ENCODE data around the gene MACROD2.
A peak's percentile ranks its signal among the peaks of the same experiment; 100 is the strongest.

MACROD2 gene

DNA sequence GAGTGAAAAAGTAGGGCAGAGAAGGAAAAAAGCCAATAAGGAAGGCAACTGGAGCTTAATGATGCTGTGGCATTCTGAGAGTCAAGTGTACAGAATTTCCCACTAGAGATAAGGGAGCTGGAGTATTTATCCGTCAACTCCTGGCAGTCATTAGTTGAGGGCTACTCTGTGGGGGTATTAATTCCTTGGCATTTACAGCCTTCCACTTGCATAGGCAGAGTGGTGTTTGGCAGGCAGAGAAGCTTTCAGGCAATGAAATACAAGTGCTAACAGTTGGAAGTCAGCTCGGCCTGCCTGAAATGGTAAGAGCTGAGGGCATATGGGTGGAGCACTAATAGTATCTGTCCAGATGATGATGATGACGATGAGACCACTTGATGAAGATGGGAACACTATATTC lies 549.4 kb downstream of the MACROD2 start:
- DNase-seq, result no peak

- no peak for DNase-seq
Measured at GRCh38 chr20:14550655-14551054, 555.3 kb downstream of the MACROD2 start.

DNA sequence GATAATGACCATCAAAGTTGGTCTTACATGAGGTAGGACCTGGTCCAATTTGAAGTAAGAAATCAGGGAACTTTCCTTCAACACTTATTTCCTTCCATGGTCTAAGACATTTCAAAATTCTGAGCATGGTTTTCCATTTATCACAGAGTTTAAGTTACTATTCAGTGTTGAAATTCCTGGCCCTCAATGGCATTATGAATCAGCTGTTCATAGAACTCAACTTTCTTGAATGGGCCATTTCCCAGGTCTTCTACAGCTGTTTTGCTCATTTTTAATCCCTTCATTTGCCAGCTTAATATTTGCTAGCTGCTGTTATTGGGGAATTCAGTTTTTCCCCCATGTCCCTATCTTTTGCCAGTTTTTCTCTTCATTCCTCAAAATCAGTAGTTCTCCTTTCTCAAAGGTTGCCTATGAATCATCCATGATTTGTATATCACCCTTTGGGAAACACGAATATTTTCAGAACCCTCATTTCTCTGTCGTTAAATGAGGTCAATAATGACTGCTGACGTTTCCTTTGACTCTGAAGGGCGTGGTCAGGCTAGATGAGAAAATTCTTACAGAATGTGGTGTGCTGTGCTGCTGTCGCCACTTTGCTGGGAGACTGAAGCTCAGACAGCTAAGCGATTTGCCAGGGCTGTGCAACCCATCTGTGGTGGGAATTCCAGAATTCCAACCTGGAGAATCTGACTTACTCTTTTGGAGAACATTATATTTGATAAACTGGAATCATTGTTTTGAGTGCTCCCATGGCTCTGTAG lies 558.6 kb downstream of the MACROD2 start:
- peak; percentile 44 for DNase-seq

GRCh38 chr20:14555676-14556075 lies 560.4 kb downstream of the MACROD2 start:
- no peak for DNase-seq

GRCh38 chr20:14556206-14556605 lies 560.9 kb downstream of the MACROD2 start:
- no peak for DNase-seq

DNA sequence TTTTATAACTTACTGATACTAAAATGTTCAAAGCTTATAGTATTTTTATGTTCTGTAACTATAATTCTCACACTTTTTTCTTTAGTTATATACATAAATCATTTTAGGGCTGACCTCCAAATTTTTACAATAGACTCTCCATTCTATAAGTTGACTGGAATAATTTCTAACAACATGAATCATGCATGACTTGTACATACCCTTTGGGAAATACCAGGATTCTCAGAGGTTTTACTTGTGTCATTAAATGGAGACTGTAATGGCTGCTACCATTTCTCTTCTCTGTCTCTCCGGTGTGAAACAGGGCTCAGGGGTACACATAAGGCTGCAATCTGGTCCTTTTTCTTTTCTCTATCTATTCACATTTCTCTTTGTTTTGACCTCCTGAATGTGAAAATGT lies 564.3 kb downstream of the MACROD2 start:
- peak; percentile 47 for DNase-seq

DNA sequence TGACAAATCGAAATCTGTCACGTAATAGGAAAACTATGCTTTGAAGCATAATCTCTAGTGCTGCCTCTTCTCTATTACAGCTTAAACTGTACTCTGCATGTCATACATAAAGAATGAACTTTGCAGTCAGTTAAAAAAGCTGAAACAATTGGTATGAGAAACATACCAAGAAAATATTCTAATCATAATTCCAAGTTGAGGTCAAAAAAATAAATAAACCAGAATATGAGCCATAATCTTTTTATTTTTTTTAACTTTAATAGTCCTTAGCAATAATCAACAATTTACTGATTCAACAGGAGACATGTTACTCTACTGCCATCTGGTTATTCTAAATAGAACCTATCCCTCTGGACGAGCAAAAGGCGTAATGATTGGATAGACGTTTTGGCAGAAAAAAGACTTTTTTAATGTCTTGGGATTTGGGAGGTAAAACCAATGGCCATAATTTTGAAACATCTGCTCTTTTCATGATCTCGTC lies 566.5 kb downstream of the MACROD2 start:
- DNase-seq, result peak; percentile 82

DNA sequence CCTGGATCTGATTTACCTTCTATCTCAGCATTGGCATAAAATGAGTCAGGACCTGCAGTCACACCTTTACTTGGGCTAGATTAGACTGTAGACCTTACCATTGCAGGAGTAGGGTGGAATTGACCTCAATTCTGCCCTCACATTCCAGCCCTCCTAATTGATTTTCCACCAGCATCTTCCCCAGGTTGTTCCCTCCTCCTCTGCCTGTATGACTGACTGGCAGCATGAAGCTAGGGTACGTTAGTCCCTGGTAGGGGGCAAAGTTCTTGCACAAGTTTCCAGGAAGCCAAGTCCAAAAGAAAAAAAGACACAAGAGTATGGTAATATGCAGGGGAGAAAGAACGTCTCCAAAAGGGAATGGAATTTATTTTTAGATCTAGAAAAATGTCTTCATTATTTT lies 567.7 kb downstream of the MACROD2 start:
- no peak for DNase-seq

DNA sequence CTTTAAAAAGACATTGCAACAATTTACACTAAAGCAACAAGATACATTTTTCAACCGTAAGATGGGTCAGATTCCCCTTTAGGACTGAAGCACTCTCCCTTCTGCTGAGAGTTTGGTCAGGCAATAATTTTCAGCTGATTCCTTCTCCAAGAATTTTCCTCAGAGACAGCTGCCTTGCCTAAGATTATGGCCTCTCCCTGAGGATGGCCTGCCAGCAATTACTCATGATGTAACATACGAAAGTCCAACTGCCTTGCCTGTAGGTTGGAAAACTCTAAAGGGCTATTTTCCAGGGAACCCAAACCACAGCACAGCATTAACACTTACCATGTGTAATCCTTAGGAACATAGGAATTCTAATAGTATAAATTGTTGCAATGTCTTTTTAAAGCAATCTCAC lies 571.2 kb downstream of the MACROD2 start:
- peak; percentile 63 for DNase-seq

DNA sequence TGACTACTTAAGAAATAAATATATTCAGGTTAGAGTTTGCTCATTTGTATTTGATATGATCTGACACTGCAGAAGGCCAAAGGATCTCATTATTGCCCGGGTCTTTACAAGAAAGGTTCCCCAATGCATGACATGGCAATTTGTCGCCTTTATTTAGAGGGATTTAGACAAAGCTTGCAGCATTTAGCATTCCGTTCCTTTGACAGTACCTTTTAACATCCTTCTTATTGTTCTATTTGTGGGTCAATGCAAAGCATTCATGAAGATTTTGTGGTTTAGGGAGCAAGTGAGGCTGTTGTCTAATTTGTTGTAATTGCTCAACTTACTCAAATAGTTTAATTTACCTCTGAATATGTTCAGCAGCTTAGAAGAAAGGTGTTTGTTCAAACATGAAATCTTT lies 572.9 kb downstream of the MACROD2 start:
- DNase-seq, result peak; percentile 5

GRCh38 chr20:14568701-14569100 lies 573.4 kb downstream of the MACROD2 start:
- DNase-seq, result no peak

GRCh38 chr20:14569641-14570040 lies 574.3 kb downstream of the MACROD2 start:
- peak; percentile 9 for DNase-seq

- no peak for DNase-seq
Measured at GRCh38 chr20:14570811-14571210, 575.5 kb downstream of the MACROD2 start.

GRCh38 chr20:14573676-14574075 lies 578.4 kb downstream of the MACROD2 start:
- DNase-seq, result no peak

DNA sequence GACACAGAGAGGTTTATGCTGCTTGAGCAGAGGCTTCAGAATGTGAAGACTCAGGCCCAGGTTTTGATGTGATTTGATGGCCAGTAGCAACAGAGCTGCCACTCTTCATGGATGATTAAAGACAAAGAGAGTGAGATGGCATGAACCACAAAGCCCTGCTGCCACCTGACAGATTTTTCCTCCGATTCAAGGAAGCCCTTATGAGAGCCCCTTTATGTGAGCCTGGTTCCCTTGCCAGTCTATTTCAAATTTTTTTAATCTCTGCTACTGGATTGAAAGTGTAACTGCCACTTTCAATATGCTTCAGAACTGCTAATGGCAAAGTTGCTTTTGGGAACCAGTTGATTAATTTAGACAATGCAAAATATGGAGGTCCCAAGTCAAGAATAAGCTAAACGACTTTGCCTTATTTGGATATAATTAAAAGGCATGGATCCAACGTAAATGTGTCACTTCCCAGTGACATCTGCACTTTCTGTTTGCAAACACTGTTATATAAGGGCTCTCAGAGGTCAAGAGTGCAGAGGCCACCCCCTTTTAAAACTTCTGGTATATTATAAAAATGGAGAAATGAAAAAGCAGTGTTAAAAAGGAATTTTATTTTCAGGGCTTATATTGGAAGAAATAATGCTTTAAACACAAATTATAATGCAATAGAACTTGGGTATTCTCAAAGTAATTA lies 581.0 kb downstream of the MACROD2 start:
- DNase-seq, result no peak

DNA sequence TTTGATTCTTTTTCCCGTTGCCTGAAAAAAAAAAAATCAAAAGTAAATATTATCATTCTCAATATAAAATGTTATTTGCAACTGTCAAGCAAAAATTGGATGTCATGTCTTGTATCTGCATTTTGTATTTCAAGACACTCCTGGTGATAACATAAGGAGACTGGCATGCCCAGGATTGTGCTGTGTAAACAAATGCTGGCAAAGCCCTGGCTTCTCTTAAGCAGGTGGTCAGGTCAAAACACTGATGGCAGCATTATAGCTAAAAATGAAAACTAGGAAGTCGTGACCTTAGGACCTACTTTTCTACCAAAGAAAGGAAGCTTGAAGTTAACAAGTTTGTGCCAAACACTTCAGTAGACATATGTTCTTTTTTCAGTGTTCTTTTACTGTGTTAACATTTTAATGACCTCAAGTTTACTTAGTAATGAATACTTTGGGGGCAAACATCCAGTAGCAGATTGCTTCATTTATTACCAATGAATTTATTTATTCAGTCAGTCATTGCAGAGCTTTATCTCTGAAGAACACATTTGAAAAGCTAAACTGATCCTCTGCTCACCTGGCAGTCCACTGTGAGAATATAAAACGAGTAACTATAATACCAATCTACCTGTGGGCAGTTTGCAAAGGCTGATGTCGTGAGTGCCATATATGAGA lies 585.2 kb downstream of the MACROD2 start:
- no peak for DNase-seq

- no peak for DNase-seq
Measured at GRCh38 chr20:14581731-14582130, 586.4 kb downstream of the MACROD2 start.

DNA sequence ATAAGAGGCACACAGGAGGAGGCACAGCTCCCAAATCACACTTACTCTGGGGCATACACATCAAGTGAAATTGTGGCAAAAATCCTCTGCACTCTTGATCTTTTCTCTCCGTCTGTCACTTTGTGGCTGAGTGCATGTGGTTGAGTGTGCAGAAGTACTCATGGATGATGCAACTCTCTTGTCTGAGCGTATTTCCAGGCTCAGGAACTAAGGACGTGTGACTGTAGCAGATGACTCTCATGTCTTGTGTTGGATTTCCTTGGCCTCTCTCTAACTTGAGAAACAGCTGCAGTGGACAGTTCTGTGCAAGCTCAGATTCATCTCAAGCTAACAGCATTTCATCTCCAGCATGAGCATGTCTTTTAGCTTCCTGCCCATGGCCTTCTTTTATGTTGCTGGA lies 587.5 kb downstream of the MACROD2 start:
- DNase-seq, result peak; percentile 17

DNA sequence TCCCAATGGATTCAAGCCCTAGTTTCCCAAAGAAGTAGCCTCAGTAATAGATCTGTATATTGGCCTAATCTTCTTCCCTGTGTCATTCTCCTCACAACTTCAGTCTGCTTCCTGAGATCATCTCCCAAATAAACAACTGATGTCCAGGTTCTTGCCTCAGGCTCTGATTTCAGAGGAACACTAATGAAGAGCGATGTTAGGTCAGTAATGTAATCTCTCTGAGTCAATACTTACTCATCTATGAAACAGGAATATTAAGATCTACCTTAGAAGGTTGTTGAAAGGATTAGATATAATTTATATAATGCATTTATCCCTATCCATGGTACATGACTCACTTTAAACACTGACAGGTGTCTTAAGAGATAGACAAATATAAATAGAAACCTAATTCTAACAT lies 588.1 kb downstream of the MACROD2 start:
- DNase-seq, result no peak

GRCh38 chr20:14589383-14589782 lies 594.1 kb downstream of the MACROD2 start:
- DNase-seq, result no peak

GRCh38 chr20:14595051-14595450 lies 599.7 kb downstream of the MACROD2 start:
- DNase-seq, result no peak

- DNase-seq, result no peak
Measured at GRCh38 chr20:14597206-14597715, 601.9 kb downstream of the MACROD2 start.

DNA sequence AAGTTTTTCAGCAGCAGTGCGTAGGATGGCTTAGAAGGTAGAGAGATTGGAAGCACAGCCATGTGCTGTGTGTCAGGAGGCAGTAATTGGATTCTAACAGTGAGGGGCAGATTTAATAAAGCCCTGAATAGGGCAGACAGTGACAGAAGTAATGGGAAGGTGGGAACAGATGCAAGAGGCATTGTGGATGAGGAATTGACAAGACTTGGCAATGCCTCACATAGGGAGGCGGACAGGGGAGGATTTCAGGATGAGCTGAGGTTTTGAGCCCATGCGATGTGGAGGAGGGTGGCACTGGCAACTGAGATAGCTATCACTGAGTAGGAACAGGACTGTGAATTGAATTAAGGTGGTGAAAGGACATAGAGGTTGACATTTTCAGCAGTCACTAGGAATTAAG lies 604.3 kb downstream of the MACROD2 start:
- DNase-seq, result no peak

Data from fibroblast of skin of back (primary cell).